SK-N-SH treated with all-trans-retinoic acid at 6 μM for 48 hours (cell line): ENCODE measurements around the gene YJEFN3.

Experiments
- ATAC-seq: fragments of 200-7000 bp; cut with Tn5 transposase; 3 replicates; pipeline ENCODE4 v1.9.1; 2020; ENCODE audit warnings: mild to moderate bottlenecking, moderate library complexity
- ARNTL ChIP-seq: fragments of 450-650 bp; formaldehyde crosslinking; IDR thresholded peaks from 2 replicates; pipeline ENCODE4 v1.5.0; 2020; ENCODE audit warnings: low read depth, mild to moderate bottlenecking, moderate library complexity, borderline replicate concordance
- BACH2 ChIP-seq: fragments of 250-450 bp; sonication (Bioruptor Pico); IDR thresholded peaks from 2 replicates; pipeline ENCODE4 v1.9.0; 2021; ENCODE audit warnings: mild to moderate bottlenecking, borderline replicate concordance
- CSDC2 ChIP-seq: fragments of 250-450 bp; sonication (Bioruptor Pico); IDR thresholded peaks from 2 replicates; pipeline ENCODE4 v1.5.0; 2020; ENCODE audit warnings: mild to moderate bottlenecking, moderate library complexity
- ESRRG ChIP-seq: fragments of 250-450 bp; sonication (Bioruptor Pico); IDR thresholded peaks from 2 replicates; pipeline ENCODE4 v1.6.1; 2021; ENCODE audit warnings: mild to moderate bottlenecking
- GLIS3 ChIP-seq: fragments of 250-450 bp; sonication (Bioruptor Pico); IDR thresholded peaks from 2 replicates; pipeline ENCODE4 v1.5.0; 2020; ENCODE audit warnings: mild to moderate bottlenecking, moderate library complexity
- ISL1 ChIP-seq: fragments of 250-450 bp; sonication (Bioruptor Pico); IDR thresholded peaks from 2 replicates; pipeline ENCODE4 v2.1.2; 2022; ENCODE audit warnings: mild to moderate bottlenecking, moderate library complexity
- PPARA ChIP-seq: fragments of 250-450 bp; sonication (Bioruptor Pico); IDR thresholded peaks from 2 replicates; pipeline ENCODE4 v1.5.0; 2020; ENCODE audit warnings: mild to moderate bottlenecking, borderline replicate concordance
- RARB ChIP-seq: fragments of 250-450 bp; sonication (Bioruptor Pico); IDR thresholded peaks from 2 replicates; pipeline ENCODE4 v1.8.0; 2021; ENCODE audit warnings: mild to moderate bottlenecking, moderate library complexity
- SNAI2 ChIP-seq: fragments of 250-450 bp; sonication (Bioruptor Pico); IDR thresholded peaks from 2 replicates; pipeline ENCODE4 v1.5.0; 2020; ENCODE audit warnings: mild to moderate bottlenecking, moderate library complexity
- TOX ChIP-seq: fragments of 250-450 bp; sonication (Bioruptor Pico); IDR thresholded peaks from 2 replicates; pipeline ENCODE4 v1.8.0; 2021; ENCODE audit warnings: mild to moderate bottlenecking, moderate library complexity, borderline replicate concordance
- ZC3H10 ChIP-seq: fragments of 250-450 bp; sonication (Bioruptor Pico); IDR thresholded peaks from 2 replicates; pipeline ENCODE4 v1.5.1; 2021; ENCODE audit warnings: mild to moderate bottlenecking, moderate library complexity
- ZFP3 ChIP-seq: fragments of 250-450 bp; sonication (Bioruptor Pico); IDR thresholded peaks from 2 replicates; pipeline ENCODE4 v1.5.0; 2020; ENCODE audit warnings: mild to moderate bottlenecking, moderate library complexity
- ZFP30 ChIP-seq: fragments of 450-650 bp; formaldehyde crosslinking; IDR thresholded peaks from 2 replicates; pipeline ENCODE4 v1.5.0; 2022; ENCODE audit warnings: mild to moderate bottlenecking, moderate library complexity
- ZNF565 ChIP-seq: fragments of 450-650 bp; formaldehyde crosslinking; conservative IDR thresholded peaks from 2 replicates; pipeline ENCODE4 v1.5.0; 2020; ENCODE audit warnings: low read depth, mild to moderate bottlenecking, moderate library complexity
- ZNF70 ChIP-seq: fragments of 450-650 bp; formaldehyde crosslinking; IDR thresholded peaks from 2 replicates; pipeline ENCODE4 v1.5.0; 2020; ENCODE audit warnings: mild to moderate bottlenecking, moderate library complexity
- ZNF8 ChIP-seq: fragments of 450-650 bp; formaldehyde crosslinking; IDR thresholded peaks from 2 replicates; pipeline ENCODE4 v1.5.0; 2020; ENCODE audit warnings: mild to moderate bottlenecking, moderate library complexity
- TF ChIP-seq, protein P1 (sequence below): fragments of 250-450 bp; sonication (Bioruptor Pico); IDR thresholded peaks from 2 replicates; pipeline ENCODE4 v1.5.1; 2020; ENCODE audit warnings: low read depth, mild to moderate bottlenecking, moderate library complexity
- TF ChIP-seq, protein P2 (sequence below): fragments of 250-450 bp; sonication (Bioruptor Pico); IDR thresholded peaks from 2 replicates; pipeline ENCODE4 v1.5.0; 2020; ENCODE audit warnings: mild to moderate bottlenecking, moderate library complexity
- TF ChIP-seq, protein P3 (sequence below): fragments of 250-450 bp; sonication (Bioruptor Pico); IDR thresholded peaks from 2 replicates; pipeline ENCODE4 v1.5.1; 2021; ENCODE audit warnings: mild to moderate bottlenecking, moderate library complexity

The YJEFN3 gene

DNA sequence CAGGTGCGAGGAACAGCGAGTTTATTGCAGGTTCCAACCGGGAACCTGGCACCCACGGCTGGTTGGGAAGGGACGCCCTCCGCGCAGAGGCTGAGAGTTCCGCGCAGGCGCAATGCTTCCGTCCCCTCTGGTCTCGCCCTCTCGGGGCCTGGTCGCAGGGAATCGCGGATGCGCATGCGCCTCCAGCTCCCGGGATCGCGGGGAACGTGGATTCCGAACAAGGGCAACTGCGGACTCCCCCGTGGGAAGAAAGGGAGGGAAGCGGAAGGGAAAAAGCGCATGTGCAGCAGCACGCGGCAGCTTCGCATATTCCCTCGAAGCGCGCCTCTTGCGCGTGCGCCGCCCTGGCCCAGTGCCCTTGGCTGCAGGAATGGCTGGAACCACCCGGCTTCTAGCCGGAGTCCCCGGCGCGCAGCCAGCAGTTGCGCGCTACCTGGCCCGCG lies 14.5 kb upstream of the YJEFN3 start (continued):
- TF ChIP-seq, protein P1, sequence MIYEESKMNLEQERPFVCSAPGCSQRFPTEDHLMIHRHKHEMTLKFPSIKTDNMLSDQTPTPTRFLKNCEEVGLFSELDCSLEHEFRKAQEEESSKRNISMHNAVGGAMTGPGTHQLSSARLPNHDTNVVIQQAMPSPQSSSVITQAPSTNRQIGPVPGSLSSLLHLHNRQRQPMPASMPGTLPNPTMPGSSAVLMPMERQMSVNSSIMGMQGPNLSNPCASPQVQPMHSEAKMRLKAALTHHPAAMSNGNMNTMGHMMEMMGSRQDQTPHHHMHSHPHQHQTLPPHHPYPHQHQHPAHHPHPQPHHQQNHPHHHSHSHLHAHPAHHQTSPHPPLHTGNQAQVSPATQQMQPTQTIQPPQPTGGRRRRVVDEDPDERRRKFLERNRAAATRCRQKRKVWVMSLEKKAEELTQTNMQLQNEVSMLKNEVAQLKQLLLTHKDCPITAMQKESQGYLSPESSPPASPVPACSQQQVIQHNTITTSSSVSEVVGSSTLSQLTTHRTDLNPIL: no peak

DNA sequence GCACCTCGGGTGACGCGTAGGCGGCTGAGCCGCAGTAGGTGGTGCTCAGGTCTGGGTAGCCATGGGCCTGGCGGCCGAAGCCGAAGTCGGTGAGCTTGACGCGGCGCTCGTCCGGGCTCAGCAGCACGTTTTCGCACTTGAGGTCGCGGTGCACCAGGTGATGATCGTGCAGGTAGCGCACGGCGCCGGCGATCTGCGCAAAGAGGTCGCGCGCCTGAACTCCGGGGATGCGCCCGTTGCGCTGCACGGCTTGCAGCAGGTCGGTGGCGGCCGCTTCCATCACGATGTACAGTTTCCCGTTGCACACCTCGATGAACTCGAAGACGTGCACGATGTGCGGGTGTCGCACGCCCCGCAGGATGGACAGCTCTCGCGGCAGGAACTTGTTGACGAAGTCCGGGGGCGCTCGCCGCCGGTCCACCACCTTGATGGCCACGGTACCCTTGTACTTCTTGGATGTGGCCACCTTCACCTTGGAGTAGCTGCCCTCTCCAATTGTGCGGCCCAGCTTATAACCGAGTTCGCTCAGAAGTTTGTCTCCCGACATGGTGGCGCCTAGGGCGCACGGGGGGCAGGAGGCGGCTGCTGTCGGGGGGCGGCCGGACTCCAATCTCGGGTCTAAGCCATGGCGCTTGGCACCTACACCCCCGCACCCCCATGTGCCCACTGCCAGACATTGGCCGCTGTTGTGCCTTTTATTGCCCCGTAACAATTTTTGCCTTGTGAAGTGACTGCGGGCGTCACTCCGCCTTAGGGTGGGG lies 13.7 kb upstream of the YJEFN3 start, which contains the start of gene TSSK6:
TSSK6 (minus strand) TSS at position 668 of the 761 bp plus-strand sequence; CDS start at position 547, 121 bp downstream.
- no peak for ATAC-seq
- TF ChIP-seq, protein P2, sequence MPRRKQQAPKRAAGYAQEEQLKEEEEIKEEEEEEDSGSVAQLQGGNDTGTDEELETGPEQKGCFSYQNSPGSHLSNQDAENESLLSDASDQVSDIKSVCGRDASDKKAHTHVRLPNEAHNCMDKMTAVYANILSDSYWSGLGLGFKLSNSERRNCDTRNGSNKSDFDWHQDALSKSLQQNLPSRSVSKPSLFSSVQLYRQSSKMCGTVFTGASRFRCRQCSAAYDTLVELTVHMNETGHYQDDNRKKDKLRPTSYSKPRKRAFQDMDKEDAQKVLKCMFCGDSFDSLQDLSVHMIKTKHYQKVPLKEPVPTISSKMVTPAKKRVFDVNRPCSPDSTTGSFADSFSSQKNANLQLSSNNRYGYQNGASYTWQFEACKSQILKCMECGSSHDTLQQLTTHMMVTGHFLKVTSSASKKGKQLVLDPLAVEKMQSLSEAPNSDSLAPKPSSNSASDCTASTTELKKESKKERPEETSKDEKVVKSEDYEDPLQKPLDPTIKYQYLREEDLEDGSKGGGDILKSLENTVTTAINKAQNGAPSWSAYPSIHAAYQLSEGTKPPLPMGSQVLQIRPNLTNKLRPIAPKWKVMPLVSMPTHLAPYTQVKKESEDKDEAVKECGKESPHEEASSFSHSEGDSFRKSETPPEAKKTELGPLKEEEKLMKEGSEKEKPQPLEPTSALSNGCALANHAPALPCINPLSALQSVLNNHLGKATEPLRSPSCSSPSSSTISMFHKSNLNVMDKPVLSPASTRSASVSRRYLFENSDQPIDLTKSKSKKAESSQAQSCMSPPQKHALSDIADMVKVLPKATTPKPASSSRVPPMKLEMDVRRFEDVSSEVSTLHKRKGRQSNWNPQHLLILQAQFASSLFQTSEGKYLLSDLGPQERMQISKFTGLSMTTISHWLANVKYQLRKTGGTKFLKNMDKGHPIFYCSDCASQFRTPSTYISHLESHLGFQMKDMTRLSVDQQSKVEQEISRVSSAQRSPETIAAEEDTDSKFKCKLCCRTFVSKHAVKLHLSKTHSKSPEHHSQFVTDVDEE (CRISPR knock-in tag): no peak
- no peak for TF ChIP-seq TOX (CRISPR knock-in tag)
- no peak for TF ChIP-seq CSDC2 (CRISPR knock-in tag)
- no peak for TF ChIP-seq ESRRG (CRISPR knock-in tag)
- no peak for TF ChIP-seq ZNF8 (CRISPR knock-in tag)
- TF ChIP-seq, protein P1: no peak
- no peak for TF ChIP-seq ZNF70 (CRISPR knock-in tag)
- no peak for TF ChIP-seq GLIS3 (CRISPR knock-in tag)
- no peak for TF ChIP-seq BACH2
- TF ChIP-seq, all 23 proteins: peak for 0

DNA sequence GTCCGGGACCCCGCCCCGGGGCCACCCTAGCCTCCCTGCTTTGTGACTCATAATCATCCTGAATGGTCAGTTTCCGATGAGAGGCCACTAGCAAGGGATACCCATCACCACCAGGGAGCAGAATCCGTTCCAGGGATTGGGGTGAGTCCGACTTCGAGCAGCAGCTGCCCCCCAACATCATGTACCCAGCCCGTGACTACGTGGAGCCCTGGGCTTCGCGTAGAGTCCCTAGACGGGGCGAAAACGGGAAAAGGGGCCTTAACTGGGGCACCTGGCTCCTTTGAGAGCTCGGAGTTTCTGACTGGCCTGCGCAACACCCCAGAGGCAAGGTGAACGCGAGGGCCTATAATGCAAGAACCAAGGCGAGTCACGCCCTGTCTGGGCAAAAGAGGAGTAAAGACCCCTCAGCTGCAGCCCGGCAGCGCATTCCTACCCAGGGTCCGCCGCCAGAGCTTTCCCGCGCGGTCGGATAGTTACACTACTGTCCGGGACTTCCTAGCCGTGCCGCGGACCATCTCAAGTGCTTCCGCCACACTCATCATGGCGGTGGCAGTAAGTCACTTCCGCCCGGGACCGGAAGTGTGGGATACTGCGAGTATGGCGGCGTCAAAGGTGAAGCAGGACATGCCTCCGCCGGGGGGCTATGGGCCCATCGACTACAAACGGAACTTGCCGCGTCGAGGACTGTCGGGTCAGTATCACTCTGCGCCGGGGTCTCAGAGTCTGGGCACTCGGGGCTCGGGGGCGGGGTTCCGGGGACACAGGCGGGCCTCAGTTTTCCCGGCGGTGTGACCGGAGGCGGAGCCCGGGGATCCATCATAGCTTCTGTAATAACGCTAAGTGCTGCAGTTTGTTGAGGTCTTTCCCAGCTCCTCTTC lies 12.8 kb upstream of the YJEFN3 start, which contains the start of gene NDUFA13:
NDUFA13 (plus strand) TSS at position 584 of the 878 bp plus-strand sequence; CDS start at position 598, 14 bp downstream.
- TF ChIP-seq ZFP3 (CRISPR knock-in tag) (0 out of 2 replicates have a peak, but pooled peaks have one; percentile 10), TOX (CRISPR knock-in tag) (no peak), ESRRG (CRISPR knock-in tag) (no peak), RARB (CRISPR knock-in tag) (no peak), ZFP30 (no peak)

DNA sequence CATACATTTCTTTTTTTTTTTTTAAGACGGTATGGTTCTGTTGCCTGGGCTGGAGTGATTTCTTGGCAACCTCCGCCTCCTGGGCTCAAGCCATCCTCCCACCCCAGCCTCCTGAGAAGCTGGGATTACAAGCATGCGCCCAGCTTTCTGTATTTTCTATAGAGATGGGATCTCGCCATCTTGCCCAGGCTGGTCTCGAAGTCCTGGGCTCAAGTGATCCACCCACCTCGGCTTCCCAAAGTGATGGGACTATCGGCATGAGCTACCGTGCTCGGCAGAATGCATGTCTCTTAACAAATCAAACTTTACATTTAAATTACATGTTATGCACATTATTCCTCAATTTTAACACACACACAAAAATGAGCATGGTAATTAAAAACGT lies 11.5 kb upstream of the YJEFN3 start:
- TF ChIP-seq ZFP30 (no peak), PPARA (CRISPR knock-in tag) (no peak), ESRRG (CRISPR knock-in tag) (no peak), SNAI2 (CRISPR knock-in tag) (no peak), ISL1 (CRISPR knock-in tag) (no peak), GLIS3 (CRISPR knock-in tag) (no peak), ZC3H10 (CRISPR knock-in tag) (no peak), ZNF565 (CRISPR knock-in tag) (no peak), TOX (CRISPR knock-in tag) (no peak), BACH2 (no peak), ARNTL (CRISPR knock-in tag) (no peak)
- TF ChIP-seq, protein P2 (CRISPR knock-in tag): no peak
- TF ChIP-seq, protein P1: no peak
- TF ChIP-seq, protein P3, sequence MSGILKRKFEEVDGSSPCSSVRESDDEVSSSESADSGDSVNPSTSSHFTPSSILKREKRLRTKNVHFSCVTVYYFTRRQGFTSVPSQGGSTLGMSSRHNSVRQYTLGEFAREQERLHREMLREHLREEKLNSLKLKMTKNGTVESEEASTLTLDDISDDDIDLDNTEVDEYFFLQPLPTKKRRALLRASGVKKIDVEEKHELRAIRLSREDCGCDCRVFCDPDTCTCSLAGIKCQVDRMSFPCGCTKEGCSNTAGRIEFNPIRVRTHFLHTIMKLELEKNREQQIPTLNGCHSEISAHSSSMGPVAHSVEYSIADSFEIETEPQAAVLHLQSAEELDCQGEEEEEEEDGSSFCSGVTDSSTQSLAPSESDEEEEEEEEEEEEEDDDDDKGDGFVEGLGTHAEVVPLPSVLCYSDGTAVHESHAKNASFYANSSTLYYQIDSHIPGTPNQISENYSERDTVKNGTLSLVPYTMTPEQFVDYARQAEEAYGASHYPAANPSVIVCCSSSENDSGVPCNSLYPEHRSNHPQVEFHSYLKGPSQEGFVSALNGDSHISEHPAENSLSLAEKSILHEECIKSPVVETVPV (CRISPR knock-in tag): no peak
- ATAC-seq: no peak

More for the DNA sequence above, 12.8 kb upstream of the YJEFN3 start, which contains the start of gene NDUFA13:
- ATAC-seq: peak; percentile 94
